Activated naive CD8-positive, alpha-beta T cell (primary cell): ENCODE data around the gene LCTL.
"Not testable (repeated sequence)": the region's sequence is repeated elsewhere in the genome, so short reads cannot be mapped to it uniquely, and the experiment has no call there.

Source experiments
- H3K27ac Mint-ChIP-seq: one replicate; pipeline ENCODE4 v1.8.0; 2021; ENCODE audit warnings: mixed read lengths
- H3K27me3 Mint-ChIP-seq: one replicate; pipeline ENCODE4 v1.8.0; 2021; ENCODE audit warnings: mixed read lengths
- H3K36me3 Mint-ChIP-seq: one replicate; pipeline ENCODE4 v1.8.0; 2021; ENCODE audit warnings: mixed read lengths
- H3K4me1 Mint-ChIP-seq: one replicate; pipeline ENCODE4 v1.8.0; 2021; ENCODE audit warnings: low read depth, mixed read lengths
- H3K4me3 Mint-ChIP-seq: one replicate; pipeline ENCODE4 v1.8.0; 2021; ENCODE audit warnings: mild to moderate bottlenecking, mixed read lengths
- H3K9me3 Mint-ChIP-seq: one replicate; pipeline ENCODE4 v1.8.0; 2021; ENCODE audit warnings: low read depth, mixed read lengths

LCTL gene

GRCh38 chr15:66595931-66596545 is 30.2 kb upstream of the LCTL start:
- peaks cover 8% of the 10 kb centered on the region for H3K4me1 Mint-ChIP-seq
- H3K4me3 Mint-ChIP-seq: no peak overlapping the region
- no peaks in the 10 kb centered on the region for H3K27me3 Mint-ChIP-seq
- no peaks in the 10 kb centered on the region for H3K36me3 Mint-ChIP-seq
- no peaks in the 10 kb centered on the region for H3K9me3 Mint-ChIP-seq
- H3K27ac Mint-ChIP-seq: no peak overlapping the region

DNA sequence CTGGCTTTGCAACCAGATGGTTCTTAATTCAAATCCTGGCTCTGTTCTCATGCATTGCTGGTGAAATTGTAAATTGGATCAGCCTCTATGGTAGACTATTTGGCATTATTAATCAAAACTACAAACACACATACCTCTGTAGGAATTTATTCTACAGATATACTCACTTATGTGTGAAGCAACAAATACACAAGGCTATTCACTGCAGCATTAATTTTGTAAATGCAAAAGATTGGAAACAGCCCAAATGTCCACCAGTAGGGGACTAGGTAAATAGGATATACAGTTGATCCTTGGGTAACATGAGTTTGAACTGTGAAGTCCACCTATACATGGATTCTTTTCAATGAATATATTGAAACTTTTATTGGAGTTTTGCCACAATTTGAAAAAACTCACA is 29.5 kb upstream of the LCTL start:
- Mint-ChIP-seq H3K4me1 (peaks cover 8% of the 10 kb centered on the region), H3K27me3 (peaks cover 6% of the 10 kb centered on the region), H3K9me3 (no peaks in the 10 kb centered on the region), H3K36me3 (no peaks in the 10 kb centered on the region), H3K27ac (no peak overlapping the region), H3K4me3 (no peak overlapping the region)

DNA sequence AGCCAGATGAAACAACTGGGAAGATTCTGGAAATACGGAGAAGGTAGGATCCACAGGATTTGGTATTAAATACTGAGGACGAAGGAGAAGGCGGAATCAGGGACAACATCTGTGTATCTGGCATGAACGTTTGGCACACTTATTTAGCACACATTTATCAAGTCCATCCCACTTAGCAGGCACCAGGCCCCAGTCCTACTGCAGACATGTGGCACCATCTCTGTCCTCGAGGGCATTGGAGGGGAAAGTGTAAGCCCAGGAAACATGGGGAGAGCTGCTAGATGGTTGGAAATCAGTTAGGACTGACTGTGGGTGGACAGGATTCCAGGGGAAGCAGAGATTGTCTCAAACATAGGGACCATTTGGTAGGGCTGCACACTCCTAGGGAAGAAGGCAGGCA is 29.0 kb upstream of the LCTL start:
- Mint-ChIP-seq H3K27ac (no peak overlapping the region), H3K9me3 (no peaks in the 10 kb centered on the region)

GRCh38 chr15:66594344-66594743 is 28.5 kb upstream of the LCTL start:
- H3K36me3 Mint-ChIP-seq: no peaks in the 10 kb centered on the region
- peaks cover 7% of the 10 kb centered on the region for H3K27me3 Mint-ChIP-seq
- H3K4me1 Mint-ChIP-seq: peaks cover 8% of the 10 kb centered on the region
- H3K4me3 Mint-ChIP-seq: no peak overlapping the region
- no peak overlapping the region for H3K27ac Mint-ChIP-seq
- H3K9me3 Mint-ChIP-seq: no peaks in the 10 kb centered on the region

More for the DNA sequence above, 29.0 kb upstream of the LCTL start:
- Mint-ChIP-seq H3K4me3 (no peak overlapping the region), H3K4me1 (peaks cover 8% of the 10 kb centered on the region), H3K27me3 (peaks cover 7% of the 10 kb centered on the region), H3K36me3 (no peaks in the 10 kb centered on the region)

DNA sequence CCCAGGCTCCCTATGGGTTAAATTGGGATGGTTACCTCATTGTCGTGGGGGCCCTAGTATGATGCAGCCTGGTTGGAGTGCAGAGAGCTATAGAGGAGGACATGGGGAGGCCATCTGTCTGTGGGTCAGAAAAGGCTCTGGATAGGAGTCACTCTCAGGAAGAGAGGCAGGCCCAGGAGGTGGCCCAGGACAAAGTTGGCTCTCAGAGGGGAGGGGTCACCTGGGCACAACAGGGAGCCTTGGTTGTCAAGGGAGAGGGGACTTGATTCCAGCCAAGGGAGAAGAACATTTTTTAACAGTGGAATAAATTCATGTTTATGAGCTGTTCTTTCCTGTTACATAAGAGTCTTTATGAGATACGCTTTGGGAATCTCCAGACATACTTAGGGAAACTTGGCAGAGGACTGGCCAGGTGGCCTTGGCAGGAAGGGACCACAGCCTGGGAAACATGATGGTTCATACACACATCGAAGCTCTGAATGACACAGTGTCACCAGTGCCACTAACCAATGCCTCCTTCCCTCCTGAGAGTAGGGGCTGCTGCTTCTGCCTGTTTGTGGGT is 27.5 kb upstream of the LCTL start:
- H3K4me1 Mint-ChIP-seq: peaks cover 5% of the 10 kb centered on the region
- no peak overlapping the region for H3K4me3 Mint-ChIP-seq
- H3K27ac Mint-ChIP-seq: no peak overlapping the region
- H3K36me3 Mint-ChIP-seq: no peaks in the 10 kb centered on the region
- no peaks in the 10 kb centered on the region for H3K9me3 Mint-ChIP-seq
- H3K27me3 Mint-ChIP-seq: peaks cover 7% of the 10 kb centered on the region

GRCh38 chr15:66592505-66593218 is 26.9 kb upstream of the LCTL start:
- H3K36me3 Mint-ChIP-seq: no peaks in the 10 kb centered on the region
- H3K4me3 Mint-ChIP-seq: no peak overlapping the region
- no peaks in the 10 kb centered on the region for H3K9me3 Mint-ChIP-seq
- no peak overlapping the region for H3K27ac Mint-ChIP-seq
- no peaks in the 10 kb centered on the region for H3K4me1 Mint-ChIP-seq
- H3K27me3 Mint-ChIP-seq: peaks cover 14% of the 10 kb centered on the region

DNA sequence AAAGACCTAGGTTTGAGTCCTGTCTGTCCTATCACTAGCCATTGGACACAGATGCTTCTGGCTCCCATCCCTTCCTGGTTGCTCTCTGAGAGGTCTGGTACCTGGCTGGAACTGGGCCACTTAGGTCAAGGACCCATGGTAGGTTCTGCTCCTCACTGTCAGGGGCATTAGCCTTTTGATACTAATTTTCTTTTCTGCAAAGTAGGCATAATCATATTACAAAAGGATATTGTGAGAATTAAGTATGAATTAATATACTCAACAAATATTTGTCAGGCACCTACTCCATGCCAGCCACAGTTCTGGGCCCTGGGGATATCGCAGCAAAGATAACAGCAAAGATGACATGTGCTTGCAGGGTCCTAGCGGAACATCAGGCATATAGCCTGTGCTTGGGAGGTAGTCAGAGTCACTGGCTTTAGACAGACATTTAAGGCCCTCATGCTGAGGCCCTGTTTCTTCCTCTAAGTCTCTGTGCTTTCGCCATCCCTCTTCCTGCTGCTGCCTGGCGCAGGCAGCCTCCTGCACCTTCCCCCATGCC is 25.6 kb upstream of the LCTL start:
- H3K27me3 Mint-ChIP-seq: peaks cover 15% of the 10 kb centered on the region
- H3K27ac Mint-ChIP-seq: no peak overlapping the region

DNA sequence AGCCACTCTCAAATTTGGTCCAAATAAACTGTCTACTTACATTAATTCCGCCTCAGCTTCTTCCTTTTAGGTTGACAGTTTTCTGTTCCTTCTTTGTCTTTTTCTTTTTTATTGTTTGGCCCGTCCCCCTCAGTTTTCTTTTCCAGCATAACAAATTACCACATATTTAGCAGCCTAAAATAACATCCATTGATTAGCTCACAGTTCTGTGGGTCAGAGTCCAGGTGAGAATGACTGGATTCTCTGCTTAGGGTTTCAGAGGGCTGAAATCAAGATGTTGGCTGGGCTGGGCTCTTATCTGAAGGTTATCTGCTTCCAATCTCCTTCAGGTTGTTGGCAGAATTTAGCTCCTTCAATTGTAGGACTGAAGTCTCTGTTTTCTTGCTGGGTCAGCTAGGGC is 24.6 kb upstream of the LCTL start:
- no peaks in the 10 kb centered on the region for H3K9me3 Mint-ChIP-seq

More for the DNA sequence above, 25.6 kb upstream of the LCTL start:
- H3K36me3 Mint-ChIP-seq: no peaks in the 10 kb centered on the region
- no peaks in the 10 kb centered on the region for H3K9me3 Mint-ChIP-seq
- no peak overlapping the region for H3K4me3 Mint-ChIP-seq
- no peaks in the 10 kb centered on the region for H3K4me1 Mint-ChIP-seq

GRCh38 chr15:66589429-66589828 is 23.6 kb upstream of the LCTL start:
- H3K9me3 Mint-ChIP-seq: not testable (repeated sequence)

More for the DNA sequence above, 24.6 kb upstream of the LCTL start:
- H3K4me1 Mint-ChIP-seq: no peaks in the 10 kb centered on the region
- H3K27ac Mint-ChIP-seq: no peak overlapping the region
- no peaks in the 10 kb centered on the region for H3K36me3 Mint-ChIP-seq
- H3K27me3 Mint-ChIP-seq: peaks cover 15% of the 10 kb centered on the region
- H3K4me3 Mint-ChIP-seq: no peak overlapping the region

GRCh38 chr15:66588971-66589370 is 23.2 kb upstream of the LCTL start:
- Mint-ChIP-seq H3K27ac (no peak overlapping the region), H3K36me3 (no peaks in the 10 kb centered on the region), H3K4me3 (no peak overlapping the region), H3K9me3 (no peaks in the 10 kb centered on the region), H3K27me3 (peaks cover 15% of the 10 kb centered on the region), H3K4me1 (no peaks in the 10 kb centered on the region)

More at GRCh38 chr15:66589429-66589828, 23.6 kb upstream of the LCTL start:
- not testable (repeated sequence) for H3K36me3 Mint-ChIP-seq, H3K4me3 Mint-ChIP-seq, H3K27ac Mint-ChIP-seq, H3K4me1 Mint-ChIP-seq
- H3K27me3 Mint-ChIP-seq: peaks cover 15% of the 10 kb centered on the region

DNA sequence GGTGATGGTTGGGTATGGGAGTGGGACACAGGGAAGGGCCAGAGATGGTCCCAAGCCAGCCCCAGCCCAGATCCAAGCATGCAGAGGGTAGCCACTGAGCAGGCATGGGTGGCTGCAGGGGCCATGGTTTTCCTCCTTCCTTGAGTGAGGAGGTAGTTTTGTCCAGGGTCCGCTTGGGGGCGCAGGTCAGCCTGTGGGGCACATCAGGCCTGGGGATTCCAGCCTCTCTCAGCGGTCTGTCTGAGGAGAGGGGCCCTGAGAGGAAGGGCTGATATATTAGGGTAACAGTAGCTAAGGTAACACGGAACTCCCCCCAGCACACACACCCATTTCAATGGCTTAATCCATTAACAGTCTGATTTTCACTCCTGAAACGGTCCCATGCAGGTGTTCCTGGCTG is 22.7 kb upstream of the LCTL start:
- Mint-ChIP-seq H3K9me3 (no peaks in the 10 kb centered on the region), H3K36me3 (no peaks in the 10 kb centered on the region), H3K4me1 (no peaks in the 10 kb centered on the region), H3K27me3 (peaks cover 15% of the 10 kb centered on the region), H3K4me3 (no peak overlapping the region), H3K27ac (no peak overlapping the region)

DNA sequence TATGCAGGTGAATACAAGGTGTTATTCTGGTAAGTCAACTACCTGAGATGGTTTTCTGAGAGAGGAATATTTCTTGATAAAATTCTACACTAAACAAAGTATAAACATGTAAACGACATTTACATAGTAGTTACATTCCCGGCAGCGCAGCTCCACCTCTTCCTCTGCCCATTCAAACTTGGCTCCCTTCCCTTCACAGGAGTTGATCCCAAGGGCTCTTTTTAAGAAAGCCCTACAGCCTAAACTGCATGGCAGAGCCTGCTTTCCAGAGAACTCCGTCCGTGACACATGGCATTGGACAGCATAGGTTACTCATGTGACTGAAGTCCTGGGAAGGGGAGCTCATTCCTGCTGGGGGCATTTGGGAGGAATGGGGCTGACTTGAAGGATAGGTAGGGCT is 22.0 kb upstream of the LCTL start:
- Mint-ChIP-seq H3K4me1 (no peaks in the 10 kb centered on the region), H3K4me3 (no peak overlapping the region), H3K27me3 (peaks cover 15% of the 10 kb centered on the region), H3K9me3 (no peaks in the 10 kb centered on the region), H3K36me3 (no peaks in the 10 kb centered on the region), H3K27ac (no peak overlapping the region)

DNA sequence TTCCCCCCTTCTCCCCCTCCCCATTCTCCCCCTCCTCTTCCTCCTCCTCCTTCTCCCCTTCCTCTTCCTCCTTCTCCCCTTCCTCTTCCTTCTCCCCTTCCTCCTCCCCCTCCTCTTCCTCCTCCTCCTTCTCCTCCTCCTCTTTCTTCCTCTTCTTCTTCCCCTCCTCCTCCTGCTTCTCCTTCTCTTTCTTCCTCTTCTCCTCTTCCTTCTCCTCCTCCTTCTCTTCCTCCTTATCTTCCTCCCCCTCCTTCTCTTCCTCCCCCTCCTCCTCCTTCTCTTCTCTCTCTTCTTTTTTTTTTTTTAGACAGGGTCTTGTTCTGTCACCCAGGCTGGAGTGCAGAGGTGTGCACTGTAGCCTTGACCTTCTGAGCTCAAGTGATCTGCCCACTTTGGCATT is 21.2 kb upstream of the LCTL start:
- H3K4me3 Mint-ChIP-seq: no peak overlapping the region
- H3K4me1 Mint-ChIP-seq: no peaks in the 10 kb centered on the region
- peaks cover 15% of the 10 kb centered on the region for H3K27me3 Mint-ChIP-seq
- no peaks in the 10 kb centered on the region for H3K9me3 Mint-ChIP-seq
- no peak overlapping the region for H3K27ac Mint-ChIP-seq
- no peaks in the 10 kb centered on the region for H3K36me3 Mint-ChIP-seq

GRCh38 chr15:66586155-66586976 is 20.6 kb upstream of the LCTL start:
- no peak overlapping the region for H3K27ac Mint-ChIP-seq
- no peaks in the 10 kb centered on the region for H3K36me3 Mint-ChIP-seq
- peaks cover 15% of the 10 kb centered on the region for H3K27me3 Mint-ChIP-seq
- no peaks in the 10 kb centered on the region for H3K4me1 Mint-ChIP-seq
- H3K9me3 Mint-ChIP-seq: no peaks in the 10 kb centered on the region
- no peak overlapping the region for H3K4me3 Mint-ChIP-seq
